IPS-15b (cell line): ENCODE measurements around the gene SEC61G.
A peak's percentile ranks its signal among the peaks of the same experiment; 100 is the strongest.

Experiments
- H3K27me3 ChIP-seq: one replicate; pipeline ENCODE4 v1.6.1; 2013; ENCODE audit warnings: low read length; ENCODE audit not compliant: control insufficient read depth, insufficient read depth
- H3K36me3 ChIP-seq: one replicate; pipeline ENCODE4 v1.6.1; 2013; ENCODE audit warnings: low read length; ENCODE audit not compliant: control insufficient read depth, insufficient read depth
- H3K4me1 ChIP-seq: one replicate; pipeline ENCODE4 v1.6.1; 2013; ENCODE audit warnings: mild to moderate bottlenecking, low read length; ENCODE audit not compliant: control insufficient read depth, insufficient read depth
- H3K4me3 ChIP-seq: one replicate; pipeline ENCODE4 v1.5.1; 2013; ENCODE audit warnings: low read depth, low read length
- H3K9ac ChIP-seq: one replicate; pipeline ENCODE4 v1.6.1; 2013; ENCODE audit warnings: low read depth, mild to moderate bottlenecking, low read length
- H3K9me3 ChIP-seq: one replicate; pipeline ENCODE4 v1.6.1; 2013; ENCODE audit warnings: mild to moderate bottlenecking, low read length; ENCODE audit not compliant: control insufficient read depth, insufficient read depth

SEC61G gene

GRCh38 chr7:54782314-54782713 is 23.3 kb upstream of the SEC61G start:
- Histone ChIP-seq H3K9me3 (no peaks in the 10 kb centered on the region), H3K4me1 (peaks cover 12% of the 10 kb centered on the region), H3K4me3 (no peak overlapping the region), H3K27me3 (no peaks in the 10 kb centered on the region), H3K9ac (no peak overlapping the region), H3K36me3 (no peaks in the 10 kb centered on the region)

- H3K9me3 ChIP-seq = no peaks in the 10 kb centered on the region
- H3K36me3 ChIP-seq = no peaks in the 10 kb centered on the region
- no peaks in the 10 kb centered on the region for H3K27me3 ChIP-seq
- no peak overlapping the region for H3K9ac ChIP-seq
- H3K4me1 ChIP-seq = peaks cover 12% of the 10 kb centered on the region
- H3K4me3 ChIP-seq = peak overlapping the region; percentile 28
Measured at GRCh38 chr7:54781134-54781920, 22.3 kb upstream of the SEC61G start.

- no peaks in the 10 kb centered on the region for H3K27me3 ChIP-seq
- H3K4me3 ChIP-seq = no peak overlapping the region
- no peaks in the 10 kb centered on the region for H3K36me3 ChIP-seq
- H3K9ac ChIP-seq = no peak overlapping the region
- peaks cover 12% of the 10 kb centered on the region for H3K4me1 ChIP-seq
- H3K9me3 ChIP-seq = peaks cover 2% of the 10 kb centered on the region
Measured at GRCh38 chr7:54780490-54780889, 21.5 kb upstream of the SEC61G start.

- peaks cover 12% of the 10 kb centered on the region for H3K4me1 ChIP-seq
- no peaks in the 10 kb centered on the region for H3K36me3 ChIP-seq
- H3K9ac ChIP-seq = no peak overlapping the region
- no peaks in the 10 kb centered on the region for H3K27me3 ChIP-seq
- peaks cover 7% of the 10 kb centered on the region for H3K9me3 ChIP-seq
- H3K4me3 ChIP-seq = no peak overlapping the region
Measured at GRCh38 chr7:54778696-54779540, 19.9 kb upstream of the SEC61G start.

GRCh38 chr7:54778166-54778565 is 19.2 kb upstream of the SEC61G start:
- no peak overlapping the region for H3K9ac ChIP-seq
- no peaks in the 10 kb centered on the region for H3K36me3 ChIP-seq
- H3K4me1 ChIP-seq = peaks cover 12% of the 10 kb centered on the region
- H3K4me3 ChIP-seq = no peak overlapping the region
- peaks cover 7% of the 10 kb centered on the region for H3K9me3 ChIP-seq
- no peaks in the 10 kb centered on the region for H3K27me3 ChIP-seq

- peaks cover 7% of the 10 kb centered on the region for H3K9me3 ChIP-seq
- no peak overlapping the region for H3K9ac ChIP-seq
- H3K36me3 ChIP-seq = no peaks in the 10 kb centered on the region
- no peaks in the 10 kb centered on the region for H3K27me3 ChIP-seq
- no peaks in the 10 kb centered on the region for H3K4me1 ChIP-seq
- no peak overlapping the region for H3K4me3 ChIP-seq
Measured at GRCh38 chr7:54774785-54775740, 16.1 kb upstream of the SEC61G start.

- Histone ChIP-seq H3K36me3 (no peaks in the 10 kb centered on the region), H3K9me3 (peaks cover 7% of the 10 kb centered on the region), H3K4me1 (no peaks in the 10 kb centered on the region), H3K9ac (no peak overlapping the region), H3K27me3 (no peaks in the 10 kb centered on the region), H3K4me3 (peak overlapping the region; percentile 4)
Measured at GRCh38 chr7:54773472-54774399, 14.7 kb upstream of the SEC61G start.

- Histone ChIP-seq H3K27me3 (no peaks in the 10 kb centered on the region), H3K4me3 (no peak overlapping the region), H3K36me3 (no peaks in the 10 kb centered on the region), H3K9me3 (no peaks in the 10 kb centered on the region), H3K4me1 (no peaks in the 10 kb centered on the region), H3K9ac (no peak overlapping the region)
Measured at GRCh38 chr7:54769203-54769602, 10.2 kb upstream of the SEC61G start.

GRCh38 chr7:54764861-54765260 is 5.8 kb upstream of the SEC61G start:
- no peak overlapping the region for H3K4me3 ChIP-seq
- H3K27me3 ChIP-seq = no peaks in the 10 kb centered on the region
- no peak overlapping the region for H3K9ac ChIP-seq
- no peaks in the 10 kb centered on the region for H3K4me1 ChIP-seq
- H3K9me3 ChIP-seq = no peaks in the 10 kb centered on the region
- no peaks in the 10 kb centered on the region for H3K36me3 ChIP-seq

- Histone ChIP-seq H3K4me1 (no peaks in the 10 kb centered on the region), H3K27me3 (no peaks in the 10 kb centered on the region), H3K4me3 (peak overlapping the region; percentile 95), H3K9ac (peak overlapping the region; percentile 96), H3K36me3 (peaks cover 2% of the 10 kb centered on the region), H3K9me3 (no peaks in the 10 kb centered on the region)
Measured at GRCh38 chr7:54757711-54758110, 1.3 kb downstream of the SEC61G start.
